Umbilical cord (tissue), 2 donors: Measurements from ENCODE around the gene COMMD9. TPM values are rescaled to one million over a fixed set of nuclear protein-coding genes. Genes with fewer than 3 reads are reported as not detected.
A peak's percentile ranks its signal among the peaks of the same experiment; 100 is the strongest.

Source experiments
- DNase-seq: peaks from one replicate; pipeline ENCODE4 v3.0.0-alpha.2; 2015; ENCODE audit warnings: low spot score
- total RNA-seq: library from RNA; depleted of rRNA; stranded (reverse); fragments of >200 nt; gene quantifications from one replicate; pipeline ENCODE4 v1.2.3, GENCODE V29; 2014; ENCODE audit warnings: low replicate concordance; ENCODE audit not compliant: insufficient read depth

COMMD9 gene
- total RNA-seq, 1 donor from 2014 or later = 34.7 TPM

DNA sequence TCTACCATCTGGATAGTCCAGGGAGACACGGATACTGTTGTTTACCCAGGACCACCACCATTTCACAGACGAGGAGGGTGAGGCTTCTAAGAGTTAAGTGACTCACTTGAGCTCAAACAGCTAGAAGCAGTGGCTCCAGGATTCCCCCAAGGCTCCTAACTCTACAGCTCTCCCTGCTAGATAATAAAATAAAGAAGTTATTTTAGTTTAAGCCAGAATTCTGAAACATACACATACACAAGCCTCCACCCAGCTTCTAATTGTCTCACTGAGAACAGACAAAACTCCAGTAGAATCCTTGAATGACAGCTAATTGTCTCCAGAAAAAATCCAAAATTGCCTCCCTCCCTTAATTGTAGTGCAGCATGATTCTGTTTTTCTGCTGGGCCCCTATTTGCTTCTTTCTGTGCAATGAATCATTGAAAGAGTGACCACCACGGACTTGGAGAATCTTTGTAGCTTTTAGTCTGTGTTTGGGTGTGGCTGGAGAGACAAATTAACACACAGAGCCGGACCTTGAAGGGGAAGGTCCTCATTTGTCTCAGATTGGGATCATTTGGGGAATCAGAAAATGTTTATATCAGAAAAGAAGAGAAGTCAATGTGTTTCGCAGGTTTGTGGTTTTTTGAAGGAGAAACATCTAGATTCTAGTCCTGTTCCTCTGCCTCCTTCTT lies 64.9 kb downstream of the COMMD9 start:
- no peak for DNase-seq

DNA sequence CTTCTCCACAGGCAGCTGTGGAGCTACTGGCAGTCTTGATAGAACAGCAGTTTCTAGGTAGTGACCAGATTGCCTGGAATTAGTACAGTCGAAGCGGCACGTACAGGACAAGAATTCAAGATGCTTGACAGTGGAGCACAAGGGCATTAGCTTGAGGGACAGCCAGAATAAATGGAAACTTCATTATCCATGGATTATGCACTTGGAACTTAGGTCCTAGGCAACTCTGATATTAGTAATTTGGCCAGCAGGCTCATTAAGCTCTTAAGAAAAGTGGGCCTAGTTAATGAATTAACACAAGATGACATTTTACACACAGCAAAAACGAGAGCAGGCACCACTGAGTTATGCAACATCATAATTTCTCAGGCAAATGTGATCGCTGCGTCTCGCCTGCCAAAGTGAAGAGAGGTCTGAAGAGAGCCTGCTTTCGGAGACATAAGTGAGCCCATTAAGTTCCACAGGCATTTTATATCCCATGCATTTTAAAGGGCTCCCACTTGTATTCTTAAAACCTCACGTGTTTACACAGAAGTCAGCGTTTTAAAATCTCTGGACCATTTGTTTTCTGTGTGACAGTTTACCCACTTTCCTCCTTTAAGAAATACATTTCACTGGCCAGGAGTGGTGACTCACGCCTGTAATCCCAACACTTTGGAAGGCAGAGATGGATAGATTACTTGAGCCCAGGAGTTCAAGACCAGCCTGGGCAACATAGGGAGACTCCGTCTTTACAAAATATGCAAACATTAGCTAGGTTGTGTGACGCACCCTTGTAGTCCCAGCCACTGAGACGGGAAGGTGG lies 66.2 kb downstream of the COMMD9 start:
- peak; percentile 64 for DNase-seq

Other genes starting within 250 kb of the COMMD9 start
- 46.9 TPM for gene PRR5L, start 6.9 kb upstream of the COMMD9 start, total RNA-seq
- 27.4 TPM for gene TRAF6, start 220.8 kb upstream of the COMMD9 start, total RNA-seq